ENCODE results near the gene GKN1.

GKN1 gene

GRCh38 chr2:69011611-69012157 is 37.2 kb downstream of the GKN1 start:
- DNase-seq, result no peak

DNA sequence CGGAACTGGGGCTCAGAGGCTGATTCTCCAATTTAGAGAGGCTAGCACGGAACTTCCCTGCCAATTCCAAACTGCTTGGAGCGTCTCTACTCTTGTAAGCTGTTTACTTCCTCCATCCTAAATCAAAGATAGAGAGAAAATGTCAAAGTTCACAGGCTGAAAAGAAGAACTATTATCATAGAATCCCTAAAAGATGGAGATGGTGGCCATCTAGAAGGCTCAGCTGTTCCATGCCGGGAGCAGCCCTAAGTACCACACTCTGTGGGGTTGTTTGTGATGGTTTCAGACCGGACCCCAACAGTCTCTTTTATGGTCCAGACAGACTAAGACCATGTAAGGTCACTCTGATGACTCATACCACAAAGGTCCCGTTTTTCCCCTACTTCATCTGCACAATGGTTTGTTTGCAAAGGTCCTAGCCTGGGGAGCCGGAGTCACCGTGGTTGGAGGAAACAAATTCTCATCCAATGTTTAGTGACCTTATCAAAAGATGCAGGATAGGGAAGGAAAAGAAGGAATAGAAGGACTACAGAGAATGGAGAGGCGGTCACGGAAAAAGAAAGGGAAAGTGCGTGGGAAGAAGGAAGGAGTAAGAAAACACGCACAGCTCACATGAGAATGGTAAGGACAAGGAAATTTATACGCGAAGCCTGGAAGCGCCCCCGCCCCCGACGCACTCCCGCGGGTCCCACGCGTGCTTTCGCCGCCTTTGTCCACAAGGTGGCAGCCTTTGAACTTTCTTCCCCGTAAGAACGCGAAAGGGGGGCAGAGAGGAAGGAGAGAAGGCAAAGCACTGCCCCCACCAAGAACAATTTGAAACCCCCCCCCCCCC is 38.1 kb downstream of the GKN1 start:
- DNase-seq, result peak; percentile 22

GRCh38 chr2:69013142-69013839 is 38.9 kb downstream of the GKN1 start, which contains the start of gene ANTXR1:
Gene ANTXR1 (plus strand): TSS chr2:69013179. CDS start chr2:69013500, 321 bp downstream.
- DNase-seq, result peak; percentile 6

DNA sequence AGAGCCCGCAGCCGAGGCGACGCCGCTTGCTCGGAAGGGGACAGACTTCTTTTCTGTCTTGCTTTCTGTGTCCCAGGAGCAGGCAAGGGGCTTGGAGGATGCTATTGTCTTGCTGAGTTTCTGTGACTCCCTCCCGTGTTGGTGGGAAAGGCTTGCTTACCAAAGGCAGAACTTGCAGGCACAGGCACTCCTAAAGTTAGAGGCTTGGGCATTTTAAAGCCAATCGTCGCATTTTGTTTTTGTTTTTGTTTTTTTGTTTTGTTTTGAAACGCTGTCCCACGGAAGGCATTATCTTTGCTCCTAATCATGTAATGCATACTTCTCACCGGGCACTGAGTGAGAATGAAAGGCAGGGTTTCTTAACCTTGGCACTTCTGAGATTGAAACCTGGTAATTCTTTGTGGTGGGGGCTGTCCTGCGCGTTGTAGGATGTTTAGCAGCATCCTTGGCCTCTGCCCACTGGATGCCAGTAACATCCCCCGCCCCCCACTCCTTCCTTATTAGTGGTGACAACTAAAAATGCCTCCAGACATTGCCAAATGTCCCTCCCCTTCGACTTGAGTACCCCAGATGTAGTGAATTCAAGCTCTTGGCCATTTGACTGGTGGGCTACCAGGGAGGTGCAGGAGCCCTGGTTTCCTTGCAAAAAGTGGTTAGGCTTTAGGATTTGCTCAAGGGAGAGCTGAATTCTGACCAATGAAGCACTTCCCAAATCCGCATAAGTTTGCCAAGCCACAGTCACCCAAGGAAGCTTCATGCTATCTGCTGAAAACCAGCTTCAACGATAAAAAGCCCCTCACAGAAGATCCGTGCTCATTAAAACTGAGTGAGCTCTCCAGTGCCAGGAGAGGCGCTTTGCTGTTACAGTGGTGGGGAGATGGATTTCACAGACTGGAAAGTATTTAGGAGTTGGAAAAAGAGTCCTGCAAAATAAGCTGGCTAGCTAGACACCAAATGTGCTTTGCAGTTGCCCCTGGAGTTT is 39.7 kb downstream of the GKN1 start:
- DNase-seq, result no peak

DNA sequence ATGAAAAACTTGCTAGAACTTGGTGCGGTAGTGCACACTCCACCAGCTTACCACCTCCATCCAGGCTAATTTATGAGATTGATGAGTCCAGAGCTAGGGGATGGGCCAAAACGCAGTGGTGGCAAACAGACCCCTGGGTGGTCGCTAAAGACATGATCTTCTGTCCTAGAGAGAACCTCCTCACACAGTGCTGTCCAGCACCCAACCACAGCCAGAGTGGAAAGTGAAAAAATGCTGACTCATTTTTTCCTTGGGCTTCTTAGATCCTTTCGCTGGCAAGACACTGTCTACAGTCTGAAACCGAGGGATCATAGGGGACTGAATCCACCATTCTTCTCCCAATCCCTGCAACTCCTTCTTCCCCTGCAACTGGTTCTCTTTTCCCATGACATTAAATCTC is 42.6 kb downstream of the GKN1 start:
- no peak for DNase-seq

DNA sequence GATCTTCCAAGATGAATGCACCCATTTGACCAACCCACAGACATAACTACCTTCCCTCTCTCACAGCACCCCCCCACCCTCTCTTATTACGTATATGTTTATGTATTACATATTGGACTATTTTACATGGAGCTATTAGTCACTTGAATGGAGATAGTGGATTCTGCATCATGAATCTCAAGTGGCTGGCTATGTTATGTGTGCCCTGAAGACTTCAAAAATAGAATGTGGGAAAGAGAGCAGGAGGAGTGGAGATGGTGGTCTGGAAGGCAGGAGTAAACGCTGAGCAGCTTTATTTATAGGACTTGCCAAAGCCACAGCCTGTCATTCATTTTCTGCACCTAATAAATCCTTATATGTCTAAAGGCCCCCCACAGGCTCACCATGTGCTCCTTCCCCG is 43.4 kb downstream of the GKN1 start:
- DNase-seq, result no peak

DNA sequence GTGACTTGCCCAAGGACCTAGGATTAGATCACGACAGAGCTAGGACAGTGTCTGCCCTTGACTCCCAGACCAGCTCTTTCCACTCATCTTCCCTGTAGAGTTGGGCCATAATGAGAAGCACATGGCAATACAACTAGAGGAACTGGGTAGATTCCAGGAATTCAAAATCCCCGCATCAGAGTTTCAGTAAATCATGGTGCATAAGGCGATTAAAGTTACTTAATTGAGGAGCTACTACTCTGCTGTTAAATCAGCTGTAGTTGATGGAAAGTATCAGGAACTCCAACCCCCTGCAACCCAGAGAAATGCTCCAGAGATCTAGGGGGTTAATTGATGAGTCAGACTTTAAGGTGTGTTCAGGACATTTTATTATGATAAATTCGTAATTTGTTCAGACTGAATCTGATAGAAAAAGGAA is 44.3 kb downstream of the GKN1 start:
- DNase-seq, result no peak

GRCh38 chr2:69020496-69021426 is 46.3 kb downstream of the GKN1 start:
- no peak for DNase-seq

- DNase-seq, result no peak
Observed at GRCh38 chr2:69021727-69022126, 47.3 kb downstream of the GKN1 start.

GRCh38 chr2:69022548-69022947 is 48.1 kb downstream of the GKN1 start:
- no peak for DNase-seq

- no peak for DNase-seq
Observed at GRCh38 chr2:69023236-69023635, 48.8 kb downstream of the GKN1 start.

DNA sequence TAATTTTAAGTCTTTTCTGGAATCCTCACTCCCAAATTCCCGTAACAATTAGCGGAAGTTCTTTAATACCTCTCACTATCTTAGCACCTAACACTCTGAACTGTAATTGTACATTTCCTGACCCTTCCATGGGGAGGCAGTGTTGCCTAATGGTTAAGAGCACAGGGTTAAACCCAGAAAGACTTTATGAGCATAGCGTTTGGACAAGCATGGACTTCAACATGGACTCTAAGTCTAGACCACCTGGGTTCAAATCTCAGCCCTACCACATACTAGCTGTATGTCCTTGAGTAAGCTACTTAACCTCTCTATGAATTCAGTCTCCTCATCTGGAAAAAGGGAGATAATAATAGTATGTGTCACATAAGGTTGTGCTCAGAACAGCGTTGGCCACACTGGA is 51.6 kb downstream of the GKN1 start:
- DNase-seq, result peak; percentile 53

DNA sequence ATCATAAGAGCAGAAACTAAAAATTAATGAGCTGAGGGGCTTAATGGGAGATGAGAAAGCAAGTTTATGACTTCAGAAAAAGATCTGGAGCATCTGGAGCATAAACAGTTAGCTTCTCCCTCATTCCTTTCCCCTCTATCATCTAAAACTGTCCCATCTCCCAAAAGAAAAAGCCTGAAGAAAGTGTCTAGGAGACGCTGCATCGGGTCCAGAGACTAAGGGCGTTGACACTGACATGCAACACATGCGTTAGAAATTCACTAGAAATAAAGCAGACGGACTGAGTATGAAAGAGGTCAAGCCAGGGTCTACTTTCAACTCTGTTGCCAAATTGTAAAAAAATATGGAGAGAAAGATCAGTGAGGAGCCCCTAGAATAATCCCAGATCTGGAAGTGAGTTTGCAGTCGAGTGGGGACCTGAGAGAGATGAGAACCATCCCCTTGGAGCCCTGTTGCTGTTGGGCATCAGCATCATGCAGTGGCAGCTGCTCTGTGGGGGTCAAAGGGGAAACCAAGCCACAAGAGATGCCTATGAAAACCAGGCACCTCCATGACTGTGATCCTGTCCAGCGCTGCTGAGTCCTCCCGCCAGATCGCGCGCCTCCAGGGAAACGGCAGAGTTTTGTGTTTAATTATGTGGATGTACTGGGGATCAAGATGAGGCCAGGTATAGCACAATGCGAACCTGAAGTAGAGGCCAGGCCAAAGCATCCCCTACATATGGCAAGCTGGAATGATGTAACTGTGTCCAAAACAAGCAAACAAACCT is 52.4 kb downstream of the GKN1 start:
- DNase-seq, result no peak

All from MV-4-11 (cell line).